Prostate gland (tissue), 2 donors: Measurements from ENCODE around the gene MRPS18A. TPM values are rescaled to one million over a fixed set of nuclear protein-coding genes. Genes with fewer than 3 reads are reported as not detected.

ENCODE experiments used
- DNase-seq: peaks from one replicate; pipeline ENCODE4 v3.0.0-alpha.2; 2019; ENCODE audit warnings: low spot score
- H3K27ac ChIP-seq, 2 donors: fragments of 200-600 bp; sonication (generic); 2 replicates each; pipeline ENCODE4 v1.5.1; 2017 to 2019
- H3K27me3 ChIP-seq: fragments of 200-600 bp; sonication (generic); replicated peaks from 2 replicates; pipeline ENCODE4 v1.5.1; 2019; ENCODE audit not compliant: insufficient read depth
- H3K36me3 ChIP-seq, 2 donors: fragments of 200-600 bp; sonication (generic); 1 replicate in 1 of 2; 2 replicates in 1 of 2; pipeline versions ENCODE4 v1.5.1 to v1.8.1; 2017 to 2019
- H3K4me1 ChIP-seq: fragments of 200-600 bp; sonication (generic); replicated peaks from 2 replicates; pipeline ENCODE4 v1.5.1; 2019
- H3K4me3 ChIP-seq, 2 donors: fragments of 200-600 bp; sonication (generic); 2 replicates each; pipeline ENCODE4 v1.5.1; 2017 to 2019
- H3K9me3 ChIP-seq: fragments of 200-600 bp; sonication (generic); 2 replicates; pipeline ENCODE4 v1.5.1; 2017
- CTCF ChIP-seq, 4 experiments: fragments of 200-600 bp in 2 of 4; fragments of 450-650 bp in 2 of 4; sonication (generic) in 2 of 4; IDR thresholded peaks; 1 replicate in 3 of 4; 2 replicates in 1 of 4; pipeline ENCODE4 v1.5.1; 2016 to 2019; ENCODE audit warnings: antibody characterized with exemption in 4 of 4, mild to moderate bottlenecking in 2 of 4, moderate library complexity in 2 of 4
- POLR2A ChIP-seq: fragments of 450-650 bp; IDR thresholded peaks from one replicate; pipeline ENCODE4 v1.6.1; 2016; ENCODE audit warnings: antibody characterized with exemption, mild to moderate bottlenecking
- POLR2AphosphoS5 ChIP-seq: sonication (generic); formaldehyde crosslinking; IDR thresholded peaks from one replicate; pipeline ENCODE4 v1.6.1; 2017; ENCODE audit warnings: antibody characterized with exemption
- WGBS: methylation state at CpG from one replicate; pipeline ENCODE4 v1.1.5; 2018; 5-methylcytosine and 5-hydroxymethylcytosine counted together
- intact Hi-C: fragments of 100-400 bp; cut with DNase I; formaldehyde crosslinking; loops from one replicate; pipeline ENCODE4 v1.14.2; 2022
- total RNA-seq, 2 donors: library from RNA; depleted of rRNA; stranded (reverse); fragments of >200 nt; gene quantifications; one replicate each; pipeline ENCODE4 v1.1.0, GENCODE V29; 2016

Gene MRPS18A
- total RNA-seq, 2 donors from 2014 or later: 56.6 to 56.9 TPM

DNA sequence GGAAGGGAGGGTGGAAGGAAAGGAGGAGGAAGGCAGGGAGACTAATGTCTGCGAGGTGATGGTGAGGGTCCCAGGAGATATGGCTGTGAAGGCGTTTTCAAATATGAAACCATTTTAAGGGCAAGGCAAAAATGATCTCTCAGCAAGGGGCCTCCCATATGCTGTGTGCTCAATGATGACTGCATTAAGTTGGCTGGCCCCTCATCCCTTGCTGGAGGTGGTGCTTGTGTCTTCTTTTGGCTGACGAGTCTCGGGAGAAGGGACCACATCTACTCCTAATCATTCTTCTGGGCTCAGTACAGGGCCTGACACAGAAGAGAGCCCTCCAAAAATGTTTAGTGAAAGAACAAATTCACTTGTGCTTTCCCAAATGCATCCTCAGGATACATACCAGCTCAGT lies 23.0 kb upstream of the MRPS18A start:
- no peak overlapping the region for H3K27ac ChIP-seq
- intact Hi-C loops: no loop called here
- no peak for TF ChIP-seq CTCF (IDR thresholded peaks at IDR 0.05)
- TF ChIP-seq POLR2A: no peak
- TF ChIP-seq POLR2AphosphoS5: no peak

GRCh38 chr6:43709654-43710303 lies 22.2 kb upstream of the MRPS18A start:
- intact Hi-C loops: no loop called here

More for the DNA sequence above, 23.0 kb upstream of the MRPS18A start:
- Histone ChIP-seq H3K27me3 (no peaks in the 10 kb centered on the region), H3K4me3 (no peak overlapping the region), H3K9me3 (no peaks in the 10 kb centered on the region), H3K36me3 (no peaks in the 10 kb centered on the region), H3K4me1 (peaks cover 5% of the 10 kb centered on the region)
- DNase-seq: no peak
- 85% methylated on average over 4 of the region's 4 CpGs for WGBS

GRCh38 chr6:43708860-43709653 lies 21.5 kb upstream of the MRPS18A start:
- H3K4me1 ChIP-seq: peaks cover 10% of the 10 kb centered on the region
- no peak for DNase-seq
- H3K9me3 ChIP-seq: no peaks in the 10 kb centered on the region
- H3K4me3 ChIP-seq: no peak overlapping the region
- H3K27ac ChIP-seq: no peak overlapping the region
- H3K36me3 ChIP-seq: no peaks in the 10 kb centered on the region
- intact Hi-C loops: no loop called here
- H3K27me3 ChIP-seq: no peaks in the 10 kb centered on the region
- WGBS: 64% methylated on average over 5 of the region's 5 CpGs
- TF ChIP-seq CTCF (IDR thresholded peaks at IDR 0.05): no peak
- TF ChIP-seq POLR2A: no peak
- no peak for TF ChIP-seq POLR2AphosphoS5

More at GRCh38 chr6:43709654-43710303, 22.2 kb upstream of the MRPS18A start:
- no peaks in the 10 kb centered on the region for H3K27me3 ChIP-seq
- no peak overlapping the region for H3K27ac ChIP-seq
- H3K4me3 ChIP-seq: no peak overlapping the region
- no peak for DNase-seq
- H3K9me3 ChIP-seq: no peaks in the 10 kb centered on the region
- peaks cover 8% of the 10 kb centered on the region for H3K4me1 ChIP-seq
- WGBS: 85% methylated on average over 7 of the region's 7 CpGs
- no peaks in the 10 kb centered on the region for H3K36me3 ChIP-seq
- TF ChIP-seq POLR2AphosphoS5 (no peak), POLR2A (no peak), CTCF (IDR thresholded peaks at IDR 0.05) (no peak)

- DNase-seq: no peak
- Histone ChIP-seq H3K4me1 (peaks cover 10% of the 10 kb centered on the region), H3K4me3 (no peak overlapping the region), H3K9me3 (no peaks in the 10 kb centered on the region), H3K27ac (peak overlapping the region in 1 of 2 donors; percentile 72), H3K27me3 (no peaks in the 10 kb centered on the region), H3K36me3 (no peaks in the 10 kb centered on the region)
- no peak for TF ChIP-seq POLR2A
- TF ChIP-seq POLR2AphosphoS5: no peak
- TF ChIP-seq CTCF (IDR thresholded peaks at IDR 0.05): no peak
- intact Hi-C loops: no loop called here
- WGBS: 55% methylated on average over 1 of the region's 1 CpG
These were observed 20.2 kb upstream of the MRPS18A start for GRCh38 chr6:43707767-43708166.
